LHCN-M2 (cell line): ENCODE data around the gene GPC6. TPM values are rescaled to one million over a fixed set of nuclear protein-coding genes. Genes with fewer than 3 reads are reported as not detected.

Experiments
- DNase-seq: peaks from one replicate; pipeline ENCODE4 v3.0.0-alpha.2; 2012; ENCODE audit warnings: low read depth
- total RNA-seq: library from RNA; depleted of rRNA; stranded (reverse); fragments of >200 nt; gene quantifications from 2 replicates; pipeline ENCODE4 v1.2.3, GENCODE V29; 2014

Gene GPC6
- total RNA-seq, 1 experiment from 2014 or later, result 17.0 TPM

- DNase-seq, result no peak
Measured at GRCh38 chr13:93819331-93819890, 592.8 kb downstream of the GPC6 start.

- no peak for DNase-seq
Measured at GRCh38 chr13:93824286-93824685, 597.7 kb downstream of the GPC6 start.

DNA sequence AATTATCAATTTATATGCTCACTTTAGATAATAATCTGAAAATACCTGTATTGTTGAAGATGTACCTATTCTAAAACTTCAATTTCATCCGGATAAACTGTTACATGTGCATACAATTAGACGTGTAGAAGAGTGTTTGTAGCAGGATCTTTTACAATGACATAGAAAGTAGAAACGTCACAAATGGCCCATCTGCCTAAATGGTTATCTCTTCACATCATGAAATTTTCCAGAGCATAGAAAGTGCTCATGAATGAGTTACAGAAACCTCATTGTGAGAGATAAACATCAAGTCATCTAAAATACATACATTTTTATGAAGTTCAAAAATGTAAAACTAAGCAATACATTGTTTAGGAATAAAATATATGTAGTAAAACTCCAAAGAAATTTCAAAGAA, 607.4 kb downstream of the GPC6 start:
- no peak for DNase-seq

DNA sequence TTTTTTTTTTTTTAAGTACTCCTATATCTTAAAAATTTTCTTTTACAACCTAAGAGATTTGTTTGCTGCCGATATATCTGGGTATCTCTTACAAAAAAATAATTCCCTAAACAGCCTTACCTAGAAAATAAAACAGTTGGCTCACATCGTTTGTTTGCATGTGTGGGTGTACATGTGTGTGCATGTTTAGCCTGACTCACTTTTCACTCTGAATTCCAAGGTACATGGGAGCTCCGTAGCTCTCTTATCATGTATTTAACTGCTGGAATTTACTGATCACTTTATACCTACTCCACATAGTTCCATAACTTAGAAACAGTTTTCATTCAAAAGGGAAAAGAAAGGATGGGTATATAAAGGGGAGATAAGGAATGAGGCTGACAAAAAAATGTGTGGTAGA, 616.5 kb downstream of the GPC6 start:
- DNase-seq, result no peak

GRCh38 chr13:93847162-93847561, 620.6 kb downstream of the GPC6 start:
- DNase-seq, result peak; percentile 82

- DNase-seq, result no peak
Measured at GRCh38 chr13:93848247-93848646, 621.6 kb downstream of the GPC6 start.

DNA sequence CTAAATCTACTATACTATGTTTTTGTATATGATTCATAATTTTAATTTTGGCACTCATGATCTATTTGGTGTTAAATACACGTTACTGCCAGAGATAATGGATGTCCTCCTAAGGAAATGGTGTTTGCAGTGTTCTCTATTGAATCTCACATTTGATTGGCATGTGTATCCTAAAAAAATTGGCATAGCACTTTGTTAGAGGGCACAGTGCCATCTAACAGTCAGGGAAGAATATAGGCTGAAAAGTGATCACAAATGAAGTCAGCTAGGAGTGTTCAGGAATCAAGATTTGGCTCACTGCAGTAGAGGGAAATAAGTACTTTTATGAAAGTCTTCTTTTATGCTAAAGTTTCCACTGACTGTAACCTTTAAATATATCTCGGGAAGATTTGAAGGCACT, 624.6 kb downstream of the GPC6 start:
- DNase-seq, result no peak

- no peak for DNase-seq
Measured at GRCh38 chr13:93853912-93854311, 627.3 kb downstream of the GPC6 start.

DNA sequence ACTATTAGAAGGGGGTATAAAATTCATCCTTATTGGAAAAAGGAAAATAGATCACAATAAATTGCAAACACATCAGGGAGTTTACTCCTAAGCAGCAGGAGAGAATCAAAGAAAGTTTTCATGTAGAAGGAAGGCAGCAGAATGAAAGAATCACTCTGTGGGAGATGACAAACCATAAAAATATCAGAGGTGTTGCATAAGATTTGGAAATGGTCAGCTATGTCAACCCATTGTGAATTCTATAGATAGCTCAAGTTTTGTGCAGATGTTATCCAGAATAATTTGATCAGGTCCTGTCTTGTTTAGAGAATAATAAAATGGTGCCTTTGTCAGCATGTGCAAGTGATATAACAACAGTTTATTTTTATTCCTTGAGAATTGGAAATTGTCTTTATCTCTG, 630.5 kb downstream of the GPC6 start:
- peak; percentile 29 for DNase-seq

GRCh38 chr13:93859716-93860115, 633.1 kb downstream of the GPC6 start:
- peak; percentile 38 for DNase-seq

GRCh38 chr13:93861818-93862217, 635.2 kb downstream of the GPC6 start:
- peak; percentile 80 for DNase-seq

- DNase-seq, result peak; percentile 21
Measured at GRCh38 chr13:93862259-93862658, 635.7 kb downstream of the GPC6 start.

GRCh38 chr13:93865235-93865634, 638.6 kb downstream of the GPC6 start:
- DNase-seq, result no peak

DNA sequence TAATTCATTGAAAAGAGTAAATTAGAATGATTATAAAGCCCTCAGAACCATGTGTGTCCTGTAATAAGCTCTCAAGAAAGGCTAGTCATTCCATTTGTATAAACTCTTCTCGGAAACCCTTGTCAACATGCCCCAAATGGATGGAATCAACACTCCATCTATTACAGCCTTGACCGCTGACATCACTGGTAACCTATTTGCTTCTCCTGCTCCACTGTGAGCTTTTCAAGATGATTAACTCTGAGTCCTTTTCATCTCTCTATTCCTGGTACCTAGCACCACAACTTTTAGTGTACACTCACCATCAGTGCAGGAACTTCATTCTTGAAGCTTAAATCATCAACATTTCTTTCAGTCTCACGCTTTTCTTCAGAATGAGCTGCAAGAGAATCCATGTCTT, 640.9 kb downstream of the GPC6 start:
- no peak for DNase-seq

DNA sequence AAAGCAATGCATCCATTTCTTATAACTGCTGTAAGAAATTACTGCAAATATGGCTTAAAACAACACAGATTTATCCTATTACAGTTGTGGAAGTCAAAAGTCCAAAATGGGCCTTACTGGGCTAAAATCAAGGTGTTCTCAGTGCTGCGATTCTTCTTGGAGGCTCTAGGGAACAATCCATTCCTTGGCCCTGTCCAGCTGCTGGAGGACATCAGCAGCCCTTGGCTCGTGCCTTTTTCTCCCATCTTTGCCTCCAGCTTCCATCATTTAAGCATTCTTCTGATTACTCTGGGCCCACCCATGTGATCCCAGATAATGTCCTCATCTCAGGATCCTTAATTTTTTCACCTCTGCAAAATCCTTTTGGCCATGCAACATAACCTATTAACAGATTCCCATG, 645.8 kb downstream of the GPC6 start:
- no peak for DNase-seq

- no peak for DNase-seq
Measured at GRCh38 chr13:93872786-93873347, 646.3 kb downstream of the GPC6 start.

GRCh38 chr13:93875547-93875946, 648.9 kb downstream of the GPC6 start:
- DNase-seq, result peak; percentile 42

DNA sequence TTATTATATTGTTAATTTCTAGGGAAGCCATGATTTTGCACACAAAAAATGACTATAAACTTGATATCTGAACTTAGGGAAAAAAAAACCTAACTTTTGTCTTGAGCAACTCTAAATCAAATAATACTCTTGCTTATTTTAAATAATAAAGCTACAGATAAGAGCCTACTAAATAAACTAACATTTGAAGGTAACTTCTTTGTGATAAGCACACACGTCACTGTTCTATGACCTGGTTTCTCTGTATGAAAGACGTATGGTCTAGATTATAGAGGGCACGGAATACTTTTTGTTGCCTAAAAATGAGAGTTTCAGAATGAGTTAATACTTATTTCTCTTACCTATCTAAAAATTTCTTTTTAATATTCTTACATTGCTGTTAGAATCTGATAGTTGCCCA, 649.6 kb downstream of the GPC6 start:
- no peak for DNase-seq

DNA sequence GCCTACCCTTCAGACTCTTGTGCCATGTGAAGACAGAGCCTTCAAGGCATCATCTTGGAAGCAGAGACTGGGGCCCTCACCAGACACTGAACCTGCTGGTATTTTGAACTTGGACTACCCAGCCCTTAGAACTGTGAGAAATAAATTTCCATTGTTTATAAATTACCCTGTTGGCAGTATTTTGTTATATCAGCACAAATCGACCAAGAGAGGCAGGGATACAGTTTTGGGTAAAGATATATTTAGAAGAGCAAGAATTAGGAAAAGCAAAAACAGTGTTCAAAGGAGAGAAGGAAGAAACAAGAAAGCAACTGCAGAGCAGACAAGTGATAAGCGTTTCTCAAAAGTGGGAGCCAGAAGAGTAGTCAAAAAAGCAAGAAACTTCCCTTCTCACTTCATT, 652.1 kb downstream of the GPC6 start:
- no peak for DNase-seq

DNA sequence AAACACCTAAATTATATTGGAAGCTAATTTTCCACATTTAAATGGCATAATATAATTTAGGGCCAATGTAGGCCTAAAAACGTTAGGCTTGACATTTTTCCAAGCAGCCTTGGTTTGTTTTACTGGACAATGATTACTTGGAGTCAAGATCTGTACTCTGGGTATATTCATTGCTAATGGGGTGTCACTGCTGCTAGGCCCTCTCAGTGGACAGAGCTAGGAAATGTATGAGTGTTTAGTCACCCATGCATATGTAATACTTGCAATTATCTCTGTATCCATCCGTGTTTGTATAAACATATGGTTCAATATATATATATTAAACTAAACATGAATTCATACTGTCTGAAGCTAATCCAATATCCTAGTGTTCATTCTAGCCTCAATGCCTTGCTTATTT, 654.8 kb downstream of the GPC6 start:
- DNase-seq, result no peak

DNA sequence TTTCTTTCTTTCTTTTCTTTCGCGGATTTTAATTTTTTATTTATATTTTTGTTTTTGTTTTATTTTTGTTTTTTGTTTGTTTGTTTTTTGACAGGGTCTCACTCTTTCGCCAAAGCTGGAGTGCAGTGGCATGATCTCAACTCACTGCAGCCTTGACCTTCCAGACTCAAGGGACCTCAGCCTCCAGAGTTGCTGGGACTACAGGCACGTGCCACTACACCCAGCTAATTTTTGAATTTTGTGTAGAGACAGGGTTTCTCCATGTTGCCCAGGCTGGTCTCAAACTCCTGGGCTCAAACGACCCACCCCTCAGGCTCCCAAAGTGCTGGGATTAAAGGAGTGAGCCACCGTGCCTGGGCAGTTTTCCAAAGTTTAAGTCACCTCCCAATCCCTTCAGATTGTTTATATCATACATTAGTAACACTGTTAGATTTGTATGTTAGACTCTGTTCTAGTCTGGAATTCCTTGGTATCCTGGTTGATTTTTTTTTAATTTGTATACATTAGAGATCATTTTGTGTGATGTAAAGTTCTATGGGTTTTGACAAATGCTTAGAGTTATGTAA, 655.6 kb downstream of the GPC6 start:
- DNase-seq, result peak; percentile 7

GRCh38 chr13:93889430-93889951, 662.9 kb downstream of the GPC6 start:
- DNase-seq, result no peak

GRCh38 chr13:93899981-93900380, 673.4 kb downstream of the GPC6 start:
- DNase-seq, result peak; percentile 14
